GM18508 (cell line): ENCODE results near the gene AUNIP.

Experiments
- ATAC-seq: cut with Tn5 transposase; IDR thresholded peaks from one replicate; pipeline ENCODE4 v1.9.1; 2021; ENCODE audit warnings: moderate number of reproducible peaks; ENCODE audit not compliant: insufficient read depth, unreplicated experiment

The AUNIP gene

DNA sequence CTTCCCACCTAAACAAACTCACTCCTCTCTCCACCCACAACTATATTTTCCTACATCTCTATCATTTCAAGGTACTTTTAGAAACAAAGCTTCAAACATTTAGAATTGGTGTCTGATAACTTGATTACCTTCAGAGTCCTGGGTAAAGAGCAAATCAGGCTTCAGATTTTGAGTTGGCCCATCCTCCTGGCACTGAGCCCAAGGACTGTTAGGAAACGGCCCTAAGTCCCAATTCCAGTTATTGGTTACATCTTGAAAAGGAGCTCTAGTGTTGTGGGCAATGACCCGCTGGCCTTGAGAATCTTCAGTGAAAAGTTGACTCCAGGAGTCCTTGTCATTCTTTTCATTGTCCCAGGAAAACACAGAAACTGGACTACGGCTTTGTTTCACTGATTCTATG lies 24.4 kb downstream of the AUNIP start:
- ATAC-seq, result no peak

DNA sequence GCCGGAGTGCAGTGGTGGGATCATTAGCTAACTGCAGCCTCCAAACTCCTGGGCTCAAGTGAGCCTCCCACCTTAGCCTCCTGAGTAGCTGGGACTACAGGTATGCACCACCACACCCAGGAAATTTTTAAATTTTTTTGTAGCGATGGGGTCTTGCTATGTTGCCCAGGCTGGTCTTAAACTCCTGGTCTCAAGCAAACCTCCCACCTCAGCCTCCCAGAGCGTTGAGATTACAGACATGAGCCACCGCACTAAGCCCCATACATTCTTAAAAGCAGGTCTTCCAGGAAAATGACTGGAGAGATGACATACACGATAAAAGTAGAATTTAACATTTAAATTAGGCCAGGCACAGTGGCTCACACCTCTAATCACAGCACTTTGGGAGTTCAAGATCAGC lies 26.1 kb downstream of the AUNIP start:
- no peak for ATAC-seq

GRCh38 chr1:25832336-25833037 lies 26.8 kb downstream of the AUNIP start:
- ATAC-seq, result no peak

GRCh38 chr1:25831569-25832196 lies 27.6 kb downstream of the AUNIP start:
- no peak for ATAC-seq

DNA sequence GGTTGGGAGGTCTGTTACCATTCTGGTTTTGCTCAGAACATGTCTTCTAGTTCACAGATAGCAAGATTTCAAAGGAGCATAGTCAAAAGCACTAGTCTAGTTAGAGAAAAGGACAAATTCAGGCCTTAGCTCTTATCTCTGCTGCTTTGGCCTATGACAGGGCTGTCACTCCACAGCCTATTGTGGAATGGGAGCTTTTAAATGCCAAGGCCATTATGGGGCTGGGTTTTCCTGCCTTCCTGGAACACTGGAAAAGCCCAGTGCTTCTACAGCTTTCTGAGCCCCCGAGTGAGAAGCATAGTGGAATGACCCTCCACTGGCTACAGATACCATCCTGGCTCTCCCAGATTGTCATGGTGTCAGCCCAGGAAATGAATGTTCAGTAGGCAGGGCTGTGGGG lies 30.2 kb downstream of the AUNIP start:
- ATAC-seq, result no peak

DNA sequence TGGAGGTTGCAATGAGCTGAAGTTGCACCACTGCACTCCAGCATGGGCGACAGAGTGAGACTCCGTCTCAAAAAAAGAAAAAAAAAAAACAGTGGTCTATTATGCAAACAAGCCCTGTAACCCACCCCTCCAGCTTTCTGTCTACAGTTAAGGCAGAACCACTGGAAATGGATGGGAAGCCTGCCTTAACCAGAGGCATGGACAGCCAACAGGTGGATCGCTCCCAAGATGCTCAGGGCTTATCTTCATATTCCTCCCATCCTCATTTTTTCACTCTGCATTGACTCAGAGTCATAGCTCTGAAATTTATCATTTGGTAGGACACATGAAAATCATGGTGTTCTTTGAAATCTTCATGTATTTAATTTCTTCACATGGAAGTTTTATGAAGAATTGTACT lies 30.8 kb downstream of the AUNIP start:
- no peak for ATAC-seq

DNA sequence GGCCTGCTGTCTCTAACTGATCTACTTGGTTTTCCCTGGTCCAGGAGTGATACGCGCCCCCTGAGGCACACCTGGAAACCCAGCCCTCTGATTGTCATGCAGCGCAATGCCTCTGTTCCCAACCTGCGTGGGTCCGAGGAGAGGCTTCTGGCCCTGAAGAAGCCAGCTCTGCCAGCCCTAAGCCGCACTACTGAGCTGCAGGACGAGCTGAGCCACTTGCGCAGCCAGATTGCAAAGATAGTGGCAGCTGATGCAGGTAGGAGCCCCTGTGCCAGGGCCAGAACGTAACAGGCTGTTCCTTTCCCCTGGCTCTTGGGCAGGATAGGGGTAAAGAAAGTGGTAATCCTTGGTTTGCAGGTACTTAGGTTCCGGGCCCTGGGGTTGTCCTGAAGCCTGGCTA lies 32.7 kb downstream of the AUNIP start:
- no peak for ATAC-seq

DNA sequence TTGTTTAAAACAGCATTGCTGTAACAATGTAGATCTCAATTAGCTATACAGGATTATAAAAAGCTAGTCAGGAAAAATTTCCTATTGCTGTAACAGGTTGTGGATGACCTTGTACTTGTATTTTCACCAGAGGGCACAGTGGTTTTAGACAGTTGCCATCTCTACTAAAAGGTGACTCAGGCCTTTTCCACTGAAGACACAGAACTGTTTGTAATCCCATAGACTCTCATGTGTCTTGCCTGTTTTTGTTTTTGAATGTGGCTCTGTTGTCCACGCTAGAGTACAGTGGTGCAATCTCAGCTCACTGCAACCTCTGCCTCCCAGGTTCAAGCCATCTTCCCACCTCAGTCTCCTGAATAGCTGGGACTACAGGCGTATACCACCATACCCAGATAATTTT lies 33.7 kb downstream of the AUNIP start:
- ATAC-seq, result no peak

DNA sequence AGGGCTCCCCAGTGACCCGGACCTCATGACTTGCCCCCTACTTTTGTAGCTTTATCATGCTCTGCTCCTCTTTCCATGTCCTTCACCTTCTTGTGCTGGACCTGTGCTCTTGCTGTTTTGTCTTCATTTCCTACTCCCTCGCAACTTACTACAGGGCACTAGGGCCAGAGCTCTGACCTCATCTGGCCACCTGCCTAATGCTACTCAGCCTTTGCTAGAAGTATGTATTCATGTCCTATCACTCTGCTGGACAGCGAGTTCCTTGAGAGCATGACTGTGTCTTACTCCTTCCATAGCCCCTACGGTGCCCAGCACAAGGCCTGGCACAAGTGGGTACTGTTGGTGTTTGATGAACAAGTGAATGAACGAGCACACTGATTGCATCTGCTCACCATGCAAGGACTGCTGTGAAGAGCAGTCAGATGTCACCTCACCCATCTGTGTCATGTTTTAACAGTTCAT lies 37.6 kb downstream of the AUNIP start:
- no peak for ATAC-seq

DNA sequence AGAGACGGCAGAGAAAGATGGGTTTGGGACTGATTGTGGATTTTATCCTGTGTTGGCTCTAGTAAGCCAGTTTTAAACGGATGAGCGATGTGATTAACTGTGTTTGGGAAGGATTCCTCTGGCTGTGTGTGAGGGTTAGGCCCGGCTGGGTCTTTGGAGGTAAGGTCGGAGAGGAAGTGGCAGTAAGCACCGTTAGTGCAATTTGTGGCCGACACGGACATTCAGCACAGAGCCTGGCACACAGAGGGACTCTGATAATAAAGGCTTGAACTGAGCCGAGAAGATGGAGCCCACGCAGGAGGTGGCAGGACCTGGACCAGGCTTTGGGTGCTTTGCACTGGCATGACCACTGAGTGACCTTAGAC lies 38.2 kb downstream of the AUNIP start:
- no peak for ATAC-seq

GRCh38 chr1:25820247-25821111 lies 38.8 kb downstream of the AUNIP start:
- peak; percentile 30 for ATAC-seq

- ATAC-seq, result peak; percentile 52
These were observed 39.6 kb downstream of the AUNIP start, which contains the start of gene MTFR1L for GRCh38 chr1:25819491-25820246. MTFR1L (plus strand) TSS chr1:25819954; CDS start chr1:25823105, 3,151 bp downstream.

DNA sequence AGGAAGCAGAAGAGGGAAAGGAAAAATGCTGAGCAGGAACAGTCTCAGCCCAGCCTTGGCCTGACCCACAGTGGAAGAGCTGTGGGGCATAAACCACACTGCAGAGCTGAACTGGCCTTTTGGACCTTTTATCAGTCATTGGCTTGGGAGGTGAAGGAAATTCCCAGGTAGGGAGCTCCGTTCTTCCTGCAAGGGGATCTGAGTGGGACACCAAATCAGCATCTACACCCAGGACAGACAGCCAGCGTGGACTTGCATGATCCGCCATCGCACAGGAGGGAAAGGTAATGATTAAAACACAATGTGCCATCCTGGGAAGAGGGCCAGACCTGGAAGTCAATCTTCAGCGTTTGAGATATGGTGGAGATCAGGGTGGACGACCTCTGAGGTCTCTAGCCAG lies 40.7 kb downstream of the AUNIP start:
- no peak for ATAC-seq

DNA sequence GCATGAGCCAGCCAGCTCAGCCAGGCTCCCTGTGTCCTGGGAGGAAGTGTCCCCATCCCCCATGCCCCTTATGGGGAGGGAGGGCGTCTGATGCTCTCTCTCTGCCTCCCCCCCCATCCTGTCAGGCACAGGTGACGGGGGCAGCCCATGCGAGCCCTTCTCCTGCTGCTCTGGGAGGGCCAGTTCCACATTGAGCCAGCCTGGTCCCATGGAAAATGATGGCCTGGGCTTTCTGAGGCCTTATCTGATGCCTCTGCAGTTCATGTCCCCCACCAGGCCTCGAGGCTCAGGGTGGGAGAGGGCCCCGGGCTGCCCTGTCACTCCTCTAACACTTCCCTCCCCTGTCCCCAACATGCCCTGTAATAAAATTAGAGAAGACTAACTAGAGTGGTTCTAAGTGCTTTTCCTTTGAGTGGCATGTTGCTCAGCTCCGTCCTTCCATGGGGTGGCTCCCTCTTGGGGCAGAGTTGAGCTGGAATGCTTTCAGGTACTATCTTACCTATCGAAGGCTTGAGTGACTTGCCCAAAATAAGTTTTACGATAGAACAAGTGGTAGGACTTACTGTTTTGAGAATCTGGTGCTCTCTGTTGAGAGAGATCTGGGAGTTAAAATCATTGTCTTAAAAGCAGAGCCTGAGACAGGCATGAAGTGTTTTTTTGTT lies 41.3 kb downstream of the AUNIP start:
- ATAC-seq, result no peak

- no peak for ATAC-seq
These were observed 43.0 kb downstream of the AUNIP start for GRCh38 chr1:25816112-25816718.

- ATAC-seq, result no peak
These were observed 43.8 kb downstream of the AUNIP start for GRCh38 chr1:25815208-25816111.

GRCh38 chr1:25814549-25815087 lies 44.6 kb downstream of the AUNIP start:
- ATAC-seq, result no peak

GRCh38 chr1:25813734-25814471 lies 45.4 kb downstream of the AUNIP start:
- ATAC-seq, result no peak
